HCT116 (cell line): ENCODE results near the gene RSPH9. TPM values are rescaled to one million over a fixed set of nuclear protein-coding genes. Genes with fewer than 3 reads are reported as not detected.

Source experiments
- ATAC-seq: fragments of 200-7000 bp; cut with Tn5 transposase; 2 replicates; pipeline ENCODE4 v1.9.1; 2020; ENCODE audit warnings: mild to moderate bottlenecking, moderate library complexity
- BruUV-seq: library from RNA; stranded (reverse); fragments of 400-500 nt; replicated peaks from 2 replicates; lab custom pipeline; 2021; lab: Mats Ljungman, UMichigan
- CTCF ChIA-PET: fragments of 300-600 bp; sonication (Branson Sonifier 250); formaldehyde crosslinking; loops from one replicate; lab custom pipeline; 2021; ENCODE audit warnings: antibody characterized with exemption; lab: Charles Lee
- POLR2A ChIA-PET: fragments of 300-600, 350-600 bp; sonication (Branson Sonifier 250); formaldehyde crosslinking; loops from one replicate; lab custom pipeline; 2021; ENCODE audit warnings: antibody characterized with exemption; lab: Charles Lee
- RAD21 ChIA-PET, 2 experiments: fragments of 300-600 bp; sonication (Branson Sonifier 250); formaldehyde crosslinking; loops; one replicate each; lab custom pipeline; 2023; ENCODE audit warnings: low total read pairs in 2 of 2; ENCODE audit not compliant: uncharacterized antibody in 2 of 2, unreplicated experiment in 2 of 2, low non-redundant PET in 1 of 2; lab: Charles Lee
- DNase-seq: peaks from one replicate; pipeline ENCODE4 v3.0.0-alpha.2; 2010; ENCODE audit warnings: low read depth, low spot score
- H2AFZ ChIP-seq: fragments of 200-600 bp; shearing (Covaris generic), sonication (generic); 2 replicates; pipeline ENCODE4 v1.6.1; 2017; ENCODE audit warnings: low read depth, mixed run types, mixed read lengths, antibody characterized with exemption, low read length; ENCODE audit not compliant: poor library complexity, severe bottlenecking
- H3K27ac ChIP-seq: 2 replicates; pipeline ENCODE4 v1.5.1; 2012; ENCODE audit warnings: low read depth, low read length
- H3K27me3 ChIP-seq: fragments of 200-600 bp; sonication (generic); 2 replicates; pipeline ENCODE4 v1.6.1; 2016; ENCODE audit warnings: mixed run types, low read length, mixed read lengths; ENCODE audit not compliant: insufficient read depth
- H3K36me3 ChIP-seq, 2 experiments: fragments of 200-500 bp in 1 of 2; fragments of 200-600 bp in 1 of 2; sonication (Bioruptor generic) in 1 of 2; sonication (generic) in 1 of 2; 2 replicates each; pipeline versions ENCODE4 v1.5.1 to v1.6.1; 2014 to 2016; ENCODE audit warnings: low read length in 2 of 2, inconsistent platforms in 1 of 2, mixed read lengths in 1 of 2, mixed run types in 1 of 2; ENCODE audit not compliant: insufficient read depth in 2 of 2, control insufficient read depth in 1 of 2
- H3K4me1 ChIP-seq, 2 experiments: fragments of 200-600 bp in 1 of 2; sonication (generic) in 1 of 2; 2 replicates each; pipeline versions ENCODE4 v1.5.1 to v1.6.1; 2012 to 2017; ENCODE audit warnings: low read length in 2 of 2, inconsistent platforms in 1 of 2, mild to moderate bottlenecking in 1 of 2, mixed read lengths in 1 of 2, mixed run types in 1 of 2, moderate library complexity in 1 of 2; ENCODE audit not compliant: insufficient read depth in 2 of 2, control insufficient read depth in 1 of 2
- H3K4me2 ChIP-seq: fragments of 200-600 bp; sonication (generic); 2 replicates; pipeline ENCODE4 v1.6.1; 2017; ENCODE audit warnings: mixed run types, low read length, mixed read lengths
- H3K4me3 ChIP-seq, 2 experiments: fragments of 200-600 bp in 1 of 2; sonication (generic) in 1 of 2; replicated peaks in 1 of 2; 2 replicates each; pipeline ENCODE4 v1.5.1; 2011 to 2016; ENCODE audit warnings: low read length in 2 of 2, control low read depth in 1 of 2, low read depth in 1 of 2, mild to moderate bottlenecking in 1 of 2, mixed read lengths in 1 of 2, mixed run types in 1 of 2
- H3K79me2 ChIP-seq: fragments of 200-600 bp; sonication (generic); 2 replicates; pipeline ENCODE4 v1.6.1; 2017; ENCODE audit warnings: mild to moderate bottlenecking, mixed run types, low read length, moderate library complexity, mixed read lengths; ENCODE audit not compliant: insufficient read depth
- H3K9ac ChIP-seq: fragments of 200-600 bp; sonication (generic); 2 replicates; pipeline ENCODE4 v1.6.1; 2016; ENCODE audit warnings: low read length, mixed read lengths
- H3K9me2 ChIP-seq: fragments of 200-600 bp; sonication (generic), shearing (Covaris generic); 2 replicates; pipeline ENCODE4 v1.6.1; 2017; ENCODE audit warnings: mixed run types, mild to moderate bottlenecking, moderate library complexity; ENCODE audit not compliant: insufficient read depth
- H3K9me3 ChIP-seq, 2 experiments: fragments of 200-500 bp in 1 of 2; fragments of 200-600 bp in 1 of 2; sonication (Bioruptor generic) in 1 of 2; sonication (generic) in 1 of 2; 2 replicates each; pipeline ENCODE4 v1.6.1; 2014 to 2017; ENCODE audit warnings: low read length in 2 of 2, mixed read lengths in 2 of 2, inconsistent platforms in 1 of 2, low read depth in 1 of 2, mild to moderate bottlenecking in 1 of 2, mixed run types in 1 of 2, moderate library complexity in 1 of 2; ENCODE audit not compliant: control insufficient read depth in 1 of 2, insufficient read depth in 1 of 2
- H4K20me1 ChIP-seq: fragments of 200-600 bp; sonication (generic), shearing (Covaris generic); 2 replicates; pipeline ENCODE4 v1.6.1; 2017; ENCODE audit warnings: mixed run types, mild to moderate bottlenecking, moderate library complexity; ENCODE audit not compliant: insufficient read depth
- EGR1 ChIP-seq: IDR thresholded peaks from 2 replicates; pipeline ENCODE4 v1.6.1; 2012; ENCODE audit warnings: low read depth
- EZH2phosphoT487 ChIP-seq: fragments of 200-600 bp; IDR thresholded peaks from 2 replicates; pipeline ENCODE4 v1.6.1; 2018; ENCODE audit warnings: antibody characterized with exemption, borderline replicate concordance
- FOSL1 ChIP-seq: IDR thresholded peaks from 2 replicates; pipeline ENCODE4 v1.6.1; 2012; ENCODE audit warnings: low read depth
- POLR2AphosphoS5 ChIP-seq: IDR thresholded peaks from 2 replicates; pipeline ENCODE4 v1.6.1; 2011; ENCODE audit warnings: mild to moderate bottlenecking, low read depth, low read length, moderate library complexity
- SIN3A ChIP-seq: IDR thresholded peaks from 2 replicates; pipeline ENCODE4 v1.6.1; 2012; ENCODE audit warnings: low read depth
- SP1 ChIP-seq: IDR thresholded peaks from 2 replicates; pipeline ENCODE4 v1.6.1; 2012; ENCODE audit warnings: low read depth
- TCF7L2 ChIP-seq: IDR thresholded peaks from 2 replicates; pipeline ENCODE4 v1.7.0; 2011; ENCODE audit warnings: borderline replicate concordance, inconsistent platforms; ENCODE audit not compliant: insufficient read depth, insufficient read length; ENCODE audit errors: extremely low read depth
- YY1 ChIP-seq: IDR thresholded peaks from 2 replicates; pipeline ENCODE4 v1.6.1; 2011; ENCODE audit warnings: low read length, low read depth, moderate library complexity, mild to moderate bottlenecking; ENCODE audit not compliant: insufficient replicate concordance; ENCODE audit errors: extremely low read depth
- ZFX ChIP-seq: fragments of 450-650 bp; IDR thresholded peaks from 2 replicates; pipeline ENCODE4 v1.6.1; 2017
- ZNF274 ChIP-seq: fragments of 200-500 bp; sonication (Bioruptor generic); IDR thresholded peaks from 2 replicates; pipeline ENCODE4 v1.6.1; 2014; ENCODE audit warnings: mild to moderate bottlenecking, low read depth, low read length, inconsistent platforms
- intact Hi-C: fragments of 100-400 bp; cut with micrococcal nuclease; formaldehyde crosslinking; loops from 2 replicates; pipeline ENCODE4 v1.10.0; 2022
- total RNA-seq: library from RNA; stranded (reverse); gene quantifications from one replicate; pipeline ENCODE4 v1.2.1, GENCODE V29; 2021; ENCODE audit not compliant: unreplicated experiment
- TF ChIP-seq, protein P1 (sequence below), 3 experiments: fragments of 200-600 bp in 1 of 3; sonication (generic) in 1 of 3; IDR thresholded peaks in 2 of 3; conservative IDR thresholded peaks in 1 of 3; 2 replicates each; pipeline ENCODE4 v1.5.1; 2012 to 2017; ENCODE audit warnings: low read depth in 2 of 3, low read length in 2 of 3, antibody characterized with exemption in 1 of 3, borderline replicate concordance in 1 of 3, control low read depth in 1 of 3, mild to moderate bottlenecking in 1 of 3, mixed read lengths in 1 of 3, mixed run types in 1 of 3, moderate library complexity in 1 of 3; ENCODE audit not compliant: insufficient read depth in 1 of 3
- TF ChIP-seq, protein P2 (sequence below): IDR thresholded peaks from 2 replicates; pipeline ENCODE4 v1.6.1; 2012
- TF ChIP-seq, protein P3 (sequence below): IDR thresholded peaks from 2 replicates; pipeline ENCODE4 v1.6.1; 2012
- TF ChIP-seq, protein P4 (sequence below): IDR thresholded peaks from 2 replicates; pipeline ENCODE4 v1.6.1; 2012; ENCODE audit warnings: low read depth

The RSPH9 gene
- total RNA-seq, 1 experiment from 2014 or later: not detected

DNA sequence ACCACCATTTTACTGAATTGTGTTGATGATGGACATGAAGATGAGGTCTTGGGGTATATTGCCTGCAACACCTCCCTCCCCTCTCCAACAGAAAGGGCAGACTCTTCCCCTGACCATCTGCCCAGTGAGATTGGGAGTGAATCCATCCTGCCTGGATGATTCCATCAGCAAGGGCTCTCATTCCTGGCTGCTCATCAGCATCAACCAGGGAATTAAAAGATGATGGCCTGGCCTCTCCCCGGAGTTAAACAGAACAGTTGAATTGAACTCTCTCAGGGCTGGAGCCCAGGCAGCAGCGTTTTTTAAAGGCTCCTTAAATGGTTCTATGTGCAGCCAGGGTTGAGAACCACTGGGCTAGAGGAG lies 57.3 kb downstream of the RSPH9 start:
- H3K4me3 ChIP-seq: peak overlapping the region; percentile 19 to 44; a peak in 3 of 4 replicates
- ChIA-PET POLR2A (no interaction called here), RAD21 (no interaction called here), CTCF (no interaction called here)
- peaks cover 36 to 45% of the 10 kb centered on the region in 2 experiments for H3K4me1 ChIP-seq
- ATAC-seq (no peak), DNase-seq (no peak)
- H3K36me3 ChIP-seq: no peaks in the 10 kb centered on the region
- no peaks in the 10 kb centered on the region for H3K9me2 ChIP-seq
- BruUV-seq: TSS peak; percentile 99
- intact Hi-C loops: no loop called here
- peak overlapping the region; percentile 63 for H2AFZ ChIP-seq
- H3K27me3 ChIP-seq: no peaks in the 10 kb centered on the region
- peak overlapping the region; percentile 82 for H3K4me2 ChIP-seq
- no peaks in the 10 kb centered on the region for H4K20me1 ChIP-seq
- H3K9ac ChIP-seq: peak overlapping the region; percentile 56
- no peaks in the 10 kb centered on the region for H3K79me2 ChIP-seq
- peak overlapping the region; percentile 64 for H3K27ac ChIP-seq
- no peaks in the 10 kb centered on the region for H3K9me3 ChIP-seq
- TF ChIP-seq POLR2AphosphoS5 (no peak), EZH2phosphoT487 (no peak), EGR1 (no peak), FOSL1 (no peak), SP1 (no peak), ZNF274 (no peak), YY1 (no peak), ZFX (no peak), SIN3A (no peak), TCF7L2 (no peak)
- TF ChIP-seq, protein P1, sequence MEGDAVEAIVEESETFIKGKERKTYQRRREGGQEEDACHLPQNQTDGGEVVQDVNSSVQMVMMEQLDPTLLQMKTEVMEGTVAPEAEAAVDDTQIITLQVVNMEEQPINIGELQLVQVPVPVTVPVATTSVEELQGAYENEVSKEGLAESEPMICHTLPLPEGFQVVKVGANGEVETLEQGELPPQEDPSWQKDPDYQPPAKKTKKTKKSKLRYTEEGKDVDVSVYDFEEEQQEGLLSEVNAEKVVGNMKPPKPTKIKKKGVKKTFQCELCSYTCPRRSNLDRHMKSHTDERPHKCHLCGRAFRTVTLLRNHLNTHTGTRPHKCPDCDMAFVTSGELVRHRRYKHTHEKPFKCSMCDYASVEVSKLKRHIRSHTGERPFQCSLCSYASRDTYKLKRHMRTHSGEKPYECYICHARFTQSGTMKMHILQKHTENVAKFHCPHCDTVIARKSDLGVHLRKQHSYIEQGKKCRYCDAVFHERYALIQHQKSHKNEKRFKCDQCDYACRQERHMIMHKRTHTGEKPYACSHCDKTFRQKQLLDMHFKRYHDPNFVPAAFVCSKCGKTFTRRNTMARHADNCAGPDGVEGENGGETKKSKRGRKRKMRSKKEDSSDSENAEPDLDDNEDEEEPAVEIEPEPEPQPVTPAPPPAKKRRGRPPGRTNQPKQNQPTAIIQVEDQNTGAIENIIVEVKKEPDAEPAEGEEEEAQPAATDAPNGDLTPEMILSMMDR (IDR thresholded peaks at IDR 0.05 in 2 of 3, conservative IDR thresholded peaks at IDR 0.05 in 1 of 3; ENCODE audit: borderline replicate concordance in 1 of 3, insufficient read depth in 1 of 3, low read depth in 2 of 3, low read length in 2 of 3): no peak
- TF ChIP-seq, protein P2, sequence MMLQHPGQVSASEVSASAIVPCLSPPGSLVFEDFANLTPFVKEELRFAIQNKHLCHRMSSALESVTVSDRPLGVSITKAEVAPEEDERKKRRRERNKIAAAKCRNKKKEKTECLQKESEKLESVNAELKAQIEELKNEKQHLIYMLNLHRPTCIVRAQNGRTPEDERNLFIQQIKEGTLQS: no peak
- TF ChIP-seq, protein P3, sequence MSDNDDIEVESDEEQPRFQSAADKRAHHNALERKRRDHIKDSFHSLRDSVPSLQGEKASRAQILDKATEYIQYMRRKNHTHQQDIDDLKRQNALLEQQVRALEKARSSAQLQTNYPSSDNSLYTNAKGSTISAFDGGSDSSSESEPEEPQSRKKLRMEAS: no peak
- TF ChIP-seq, protein P4, sequence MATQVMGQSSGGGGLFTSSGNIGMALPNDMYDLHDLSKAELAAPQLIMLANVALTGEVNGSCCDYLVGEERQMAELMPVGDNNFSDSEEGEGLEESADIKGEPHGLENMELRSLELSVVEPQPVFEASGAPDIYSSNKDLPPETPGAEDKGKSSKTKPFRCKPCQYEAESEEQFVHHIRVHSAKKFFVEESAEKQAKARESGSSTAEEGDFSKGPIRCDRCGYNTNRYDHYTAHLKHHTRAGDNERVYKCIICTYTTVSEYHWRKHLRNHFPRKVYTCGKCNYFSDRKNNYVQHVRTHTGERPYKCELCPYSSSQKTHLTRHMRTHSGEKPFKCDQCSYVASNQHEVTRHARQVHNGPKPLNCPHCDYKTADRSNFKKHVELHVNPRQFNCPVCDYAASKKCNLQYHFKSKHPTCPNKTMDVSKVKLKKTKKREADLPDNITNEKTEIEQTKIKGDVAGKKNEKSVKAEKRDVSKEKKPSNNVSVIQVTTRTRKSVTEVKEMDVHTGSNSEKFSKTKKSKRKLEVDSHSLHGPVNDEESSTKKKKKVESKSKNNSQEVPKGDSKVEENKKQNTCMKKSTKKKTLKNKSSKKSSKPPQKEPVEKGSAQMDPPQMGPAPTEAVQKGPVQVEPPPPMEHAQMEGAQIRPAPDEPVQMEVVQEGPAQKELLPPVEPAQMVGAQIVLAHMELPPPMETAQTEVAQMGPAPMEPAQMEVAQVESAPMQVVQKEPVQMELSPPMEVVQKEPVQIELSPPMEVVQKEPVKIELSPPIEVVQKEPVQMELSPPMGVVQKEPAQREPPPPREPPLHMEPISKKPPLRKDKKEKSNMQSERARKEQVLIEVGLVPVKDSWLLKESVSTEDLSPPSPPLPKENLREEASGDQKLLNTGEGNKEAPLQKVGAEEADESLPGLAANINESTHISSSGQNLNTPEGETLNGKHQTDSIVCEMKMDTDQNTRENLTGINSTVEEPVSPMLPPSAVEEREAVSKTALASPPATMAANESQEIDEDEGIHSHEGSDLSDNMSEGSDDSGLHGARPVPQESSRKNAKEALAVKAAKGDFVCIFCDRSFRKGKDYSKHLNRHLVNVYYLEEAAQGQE: no peak
